Posterior vena cava (tissue), 2 donors: Measurements from ENCODE around the gene MDFIC. TPM values are rescaled to one million over a fixed set of nuclear protein-coding genes. Genes with fewer than 3 reads are reported as not detected.

Source experiments
- DNase-seq: peaks from one replicate; pipeline ENCODE4 v3.0.0-alpha.2; 2020; ENCODE audit warnings: low spot score
- intact Hi-C, 2 donors: fragments of 100-400 bp; cut with DNase I; formaldehyde crosslinking; loops; one replicate each; pipeline versions ENCODE4 v1.14.1 to v1.14.2; 2022 to 2023
- total RNA-seq, 2 donors: library from RNA; stranded (reverse); fragmentation: NEBNext Ultra II Directional; extraction: Animal tissue kit (Norgen Biotek cat#: 25700); gene quantifications; one replicate each; pipeline ENCODE4 v1.2.1, GENCODE V29; 2021
- donor health status: DM: yes; HTN: yes; CAD: no.
- donor health status: DM: yes; HTN: yes; CAD: no.

MDFIC gene
- total RNA-seq, 2 donors from 2014 or later = 27.0 to 28.7 TPM

- no peak for DNase-seq
- intact Hi-C loops = no loop called here
Observed at GRCh38 chr7:115019882-115020605, 98.2 kb downstream of the MDFIC start.

GRCh38 chr7:115023219-115023618, 101.3 kb downstream of the MDFIC start:
- no peak for DNase-seq
- intact Hi-C loops = no loop called here

- intact Hi-C loops = no loop called here
- DNase-seq = no peak
Observed at GRCh38 chr7:115024276-115024675, 102.4 kb downstream of the MDFIC start.

- no peak for DNase-seq
- intact Hi-C loops = no loop called here
Observed at GRCh38 chr7:115032715-115033703, 111.1 kb downstream of the MDFIC start.

- intact Hi-C loops = no loop called here
- DNase-seq = no peak
Observed at GRCh38 chr7:115033917-115034459, 112.1 kb downstream of the MDFIC start.

- intact Hi-C loops = no loop called here
Observed at GRCh38 chr7:115034515-115034914, 112.6 kb downstream of the MDFIC start.

GRCh38 chr7:115037128-115037802, 115.4 kb downstream of the MDFIC start:
- intact Hi-C loops = no loop called here
- DNase-seq = no peak

More at GRCh38 chr7:115034515-115034914, 112.6 kb downstream of the MDFIC start:
- DNase-seq = no peak

- no peak for DNase-seq
- intact Hi-C loops = no loop called here
Observed at GRCh38 chr7:115038158-115038557, 116.3 kb downstream of the MDFIC start.

GRCh38 chr7:115040057-115040456, 118.2 kb downstream of the MDFIC start:
- DNase-seq = no peak
- intact Hi-C loops = no loop called here

GRCh38 chr7:115040495-115040894, 118.6 kb downstream of the MDFIC start:
- DNase-seq = no peak
- intact Hi-C loops = no loop called here

GRCh38 chr7:115042596-115042995, 120.7 kb downstream of the MDFIC start:
- intact Hi-C loops = no loop called here

GRCh38 chr7:115043605-115044004, 121.7 kb downstream of the MDFIC start:
- no peak for DNase-seq
- intact Hi-C loops = no loop called here

More at GRCh38 chr7:115042596-115042995, 120.7 kb downstream of the MDFIC start:
- no peak for DNase-seq

GRCh38 chr7:115044224-115044623, 122.3 kb downstream of the MDFIC start:
- no peak for DNase-seq
- intact Hi-C loops = no loop called here

GRCh38 chr7:115047958-115048720, 126.2 kb downstream of the MDFIC start:
- intact Hi-C loops = no loop called here
- no peak for DNase-seq

- no peak for DNase-seq
- intact Hi-C loops = no loop called here
Observed at GRCh38 chr7:115052706-115053105, 130.8 kb downstream of the MDFIC start.

- no peak for DNase-seq
- intact Hi-C loops = no loop called here
Observed at GRCh38 chr7:115054478-115055065, 132.7 kb downstream of the MDFIC start.

GRCh38 chr7:115056019-115056418, 134.1 kb downstream of the MDFIC start:
- intact Hi-C loops = no loop called here

GRCh38 chr7:115058726-115059125, 136.8 kb downstream of the MDFIC start:
- intact Hi-C loops = no loop called here
- no peak for DNase-seq

More at GRCh38 chr7:115056019-115056418, 134.1 kb downstream of the MDFIC start:
- DNase-seq = no peak
